Mesendoderm (in vitro differentiated cells): ENCODE results near the gene C12orf75.
"Not testable (repeated sequence)": the region's sequence is repeated elsewhere in the genome, so short reads cannot be mapped to it uniquely, and the experiment has no call there.

Experiments
- DNase-seq: peaks from one replicate; pipeline ENCODE4 v3.0.0; 2013
- H2AK5ac ChIP-seq: 2 replicates; pipeline ENCODE4 v1.6.1; 2013; ENCODE audit warnings: low read length, inconsistent platforms
- H2BK120ac ChIP-seq: 2 replicates; pipeline ENCODE4 v1.6.1; 2013; ENCODE audit warnings: low read depth, mild to moderate bottlenecking, low read length, moderate library complexity, mixed read lengths
- H2BK15ac ChIP-seq: replicated peaks from 2 replicates; pipeline ENCODE4 v1.6.1; 2013; ENCODE audit warnings: low read depth, mild to moderate bottlenecking, moderate library complexity
- H2BK5ac ChIP-seq: 2 replicates; pipeline ENCODE4 v1.6.1; 2013; ENCODE audit warnings: low read length, inconsistent platforms
- H3K18ac ChIP-seq: 2 replicates; pipeline ENCODE4 v1.6.1; 2013; ENCODE audit warnings: mild to moderate bottlenecking, low read length, mixed read lengths
- H3K23ac ChIP-seq: one replicate; pipeline ENCODE4 v1.6.1; 2013; ENCODE audit warnings: low read length
- H3K27ac ChIP-seq: 2 replicates; pipeline ENCODE4 v1.5.1; 2013; ENCODE audit warnings: low read depth, mild to moderate bottlenecking, inconsistent platforms, low read length, moderate library complexity
- H3K27me3 ChIP-seq: 2 replicates; pipeline ENCODE4 v1.6.1; 2013; ENCODE audit warnings: low read length, control low read depth, mild to moderate bottlenecking, inconsistent platforms; ENCODE audit not compliant: insufficient read depth, poor library complexity
- H3K36me3 ChIP-seq: 2 replicates; pipeline ENCODE4 v1.6.1; 2013; ENCODE audit warnings: low read length, inconsistent platforms; ENCODE audit not compliant: control insufficient read depth, insufficient read depth
- H3K4ac ChIP-seq: one replicate; pipeline ENCODE4 v1.6.1; 2013; ENCODE audit warnings: low read depth, mild to moderate bottlenecking, low read length, moderate library complexity
- H3K4me1 ChIP-seq: 2 replicates; pipeline ENCODE4 v1.6.1; 2013; ENCODE audit warnings: low read depth, low read length, inconsistent platforms; ENCODE audit not compliant: control insufficient read depth
- H3K4me2 ChIP-seq: 2 replicates; pipeline ENCODE4 v1.6.1; 2013; ENCODE audit warnings: low read length
- H3K4me3 ChIP-seq: 2 replicates; pipeline ENCODE4 v1.5.1; 2013; ENCODE audit warnings: mild to moderate bottlenecking, low read length
- H3K56ac ChIP-seq: one replicate; pipeline ENCODE4 v1.6.1; 2013; ENCODE audit warnings: low read length
- H3K79me1 ChIP-seq: 2 replicates; pipeline ENCODE4 v1.6.1; 2013; ENCODE audit warnings: low read length, inconsistent platforms
- H3K79me2 ChIP-seq: 2 replicates; pipeline ENCODE4 v1.6.1; 2013; ENCODE audit warnings: mild to moderate bottlenecking, low read length; ENCODE audit not compliant: control insufficient read depth, insufficient read depth
- H3K9ac ChIP-seq: 2 replicates; pipeline ENCODE4 v1.6.1; 2013; ENCODE audit warnings: low read length, inconsistent platforms
- H4K5ac ChIP-seq: one replicate; pipeline ENCODE4 v1.6.1; 2013; ENCODE audit warnings: low read length
- H4K8ac ChIP-seq: one replicate; pipeline ENCODE4 v1.6.1; 2013; ENCODE audit warnings: low read depth, mild to moderate bottlenecking, control low read depth, low read length, moderate library complexity
- WGBS: extraction: QIAGEN DNeasy Blood & Tissue Kit; methylation state at CpG from one replicate; pipeline ENCODE4 v1.1.7; 2013; ENCODE audit warnings: low lambda C conversion rate, missing lambda C conversion rate; ENCODE audit not compliant: insufficient coverage; ENCODE audit errors: extremely low coverage; 5-methylcytosine and 5-hydroxymethylcytosine counted together

Gene C12orf75

GRCh38 chr12:105311936-105312335 lies 18.6 kb upstream of the C12orf75 start:
- not testable (repeated sequence) for H2BK15ac ChIP-seq, H4K8ac ChIP-seq, H4K5ac ChIP-seq, H3K4me3 ChIP-seq, H3K4me2 ChIP-seq, H3K56ac ChIP-seq, DNase-seq, H3K9ac ChIP-seq, H2BK5ac ChIP-seq, H3K4ac ChIP-seq, H3K27me3 ChIP-seq, H3K36me3 ChIP-seq, H3K79me1 ChIP-seq, H3K23ac ChIP-seq, H2AK5ac ChIP-seq, H2BK120ac ChIP-seq, H3K18ac ChIP-seq, H3K79me2 ChIP-seq, H3K4me1 ChIP-seq, H3K27ac ChIP-seq
- whole genome bisulfite sequencing, result no CpG with 5 or more reads among the region's 3 CpGs

- H4K5ac ChIP-seq, H3K4ac ChIP-seq, H3K27ac ChIP-seq, H3K23ac ChIP-seq, H2AK5ac ChIP-seq, H3K27me3 ChIP-seq, H3K4me2 ChIP-seq, H3K18ac ChIP-seq, H3K36me3 ChIP-seq, H2BK120ac ChIP-seq, H3K79me1 ChIP-seq, H4K8ac ChIP-seq, H2BK5ac ChIP-seq, H3K4me1 ChIP-seq, H3K4me3 ChIP-seq, H3K9ac ChIP-seq, H3K56ac ChIP-seq, H2BK15ac ChIP-seq, H3K79me2 ChIP-seq, DNase-seq: not testable (repeated sequence)
- WGBS, result no CpG with 5 or more reads among the region's 8 CpGs
These were observed 16.7 kb upstream of the C12orf75 start for GRCh38 chr12:105313755-105314154.

- H3K4ac ChIP-seq, result no peak overlapping the region
- H2BK120ac ChIP-seq, result no peak overlapping the region
- no peak overlapping the region for H4K5ac ChIP-seq
- WGBS, result no CpG with 5 or more reads among the region's 2 CpGs
- H3K4me3 ChIP-seq, result no peak overlapping the region
- H3K4me2 ChIP-seq, result no peak overlapping the region
- no peaks in the 10 kb centered on the region for H3K79me2 ChIP-seq
- no peaks in the 10 kb centered on the region for H3K4me1 ChIP-seq
- H4K8ac ChIP-seq, result no peak overlapping the region
- no peak overlapping the region for H3K23ac ChIP-seq
- no peaks in the 10 kb centered on the region for H3K27me3 ChIP-seq
- H3K18ac ChIP-seq, result no peak overlapping the region
- no peak overlapping the region for H3K9ac ChIP-seq
- H3K36me3 ChIP-seq, result no peaks in the 10 kb centered on the region
- no peak overlapping the region for H3K27ac ChIP-seq
- no peak for DNase-seq
- no peak overlapping the region for H2BK5ac ChIP-seq
- H2BK15ac ChIP-seq, result no peak overlapping the region
- H3K56ac ChIP-seq, result no peak overlapping the region
- no peak overlapping the region for H2AK5ac ChIP-seq
- no peaks in the 10 kb centered on the region for H3K79me1 ChIP-seq
These were observed 15.4 kb upstream of the C12orf75 start for GRCh38 chr12:105315130-105315529.

- Histone ChIP-seq H4K8ac (no peak overlapping the region), H2BK15ac (no peak overlapping the region), H3K56ac (no peak overlapping the region), H3K4ac (no peak overlapping the region), H3K4me2 (no peak overlapping the region), H3K27me3 (no peaks in the 10 kb centered on the region), H2AK5ac (no peak overlapping the region), H3K9ac (no peak overlapping the region), H3K79me1 (no peaks in the 10 kb centered on the region), H3K79me2 (no peaks in the 10 kb centered on the region), H3K18ac (no peak overlapping the region), H3K36me3 (no peaks in the 10 kb centered on the region), H3K4me1 (no peaks in the 10 kb centered on the region), H2BK5ac (no peak overlapping the region), H3K23ac (no peak overlapping the region), H3K4me3 (no peak overlapping the region), H2BK120ac (no peak overlapping the region), H3K27ac (no peak overlapping the region), H4K5ac (no peak overlapping the region)
- WGBS, result no CpG with 5 or more reads among the region's 6 CpGs
- no peak for DNase-seq
These were observed 14.8 kb upstream of the C12orf75 start for GRCh38 chr12:105315726-105316125.

GRCh38 chr12:105316931-105317852 lies 13.3 kb upstream of the C12orf75 start:
- WGBS, result no CpG with 5 or more reads among the region's 4 CpGs

More at GRCh38 chr12:105316931-105317852, 13.3 kb upstream of the C12orf75 start:
- H3K4ac ChIP-seq, result no peak overlapping the region
- no peaks in the 10 kb centered on the region for H3K4me1 ChIP-seq
- no peak overlapping the region for H2BK5ac ChIP-seq
- H2AK5ac ChIP-seq, result no peak overlapping the region
- no peaks in the 10 kb centered on the region for H3K79me2 ChIP-seq
- no peaks in the 10 kb centered on the region for H3K27me3 ChIP-seq
- H3K23ac ChIP-seq, result no peak overlapping the region
- H4K8ac ChIP-seq, result no peak overlapping the region
- H3K56ac ChIP-seq, result no peak overlapping the region
- no peak overlapping the region for H3K18ac ChIP-seq
- H3K4me3 ChIP-seq, result no peak overlapping the region
- no peak overlapping the region for H2BK15ac ChIP-seq
- no peak overlapping the region for H4K5ac ChIP-seq
- H3K36me3 ChIP-seq, result no peaks in the 10 kb centered on the region
- H2BK120ac ChIP-seq, result no peak overlapping the region
- H3K4me2 ChIP-seq, result no peak overlapping the region
- no peak for DNase-seq
- H3K9ac ChIP-seq, result no peak overlapping the region
- H3K79me1 ChIP-seq, result no peaks in the 10 kb centered on the region
- H3K27ac ChIP-seq, result no peak overlapping the region
